ENCODE data around the gene DAPK1. TPM values are rescaled to one million over a fixed set of nuclear protein-coding genes. Genes with fewer than 3 reads are reported as not detected.

The DAPK1 gene
- total and polyA plus RNA-seq, 8 donors, result 29.1 to 98.7 (median 45.4) TPM

GRCh38 chr9:87581513-87581912, 83.8 kb downstream of the DAPK1 start:
- FAIRE-seq, result no peak
- peak; percentile 63 to 79 (median 68) for ATAC-seq
- H3K36me3 ChIP-seq, result no peaks in the 10 kb centered on the region
- intact Hi-C loops (cut with DNase I), result no loop called here
- peak overlapping the region; percentile 2 to 68 (median 34) for H3K27ac ChIP-seq
- H3K27me3 ChIP-seq, result no peaks in the 10 kb centered on the region
- 19 to 25% methylated on average over 3 of the region's 3 CpGs for WGBS, 2 donors
- H3K9me3 ChIP-seq, result no peaks in the 10 kb centered on the region
- DNase-seq, result peak in 1 of 6 donors; percentile 31
- no peak overlapping the region for H3K4me3 ChIP-seq
- peaks cover 34 to 43% (median 34%) of the 10 kb centered on the region in 3 donors for H3K4me1 ChIP-seq
- no peak for TF ChIP-seq CTCF (IDR thresholded peaks at IDR 0.05)

GRCh38 chr9:87581949-87582637, 84.4 kb downstream of the DAPK1 start:
- Histone ChIP-seq H3K4me1 (peaks cover 35 to 49% (median 40%) of the 10 kb centered on the region in 3 donors), H3K4me3 (no peak overlapping the region), H3K27me3 (no peaks in the 10 kb centered on the region), H3K9me3 (no peaks in the 10 kb centered on the region), H3K36me3 (no peaks in the 10 kb centered on the region), H3K27ac (peak overlapping the region; percentile 2 to 68 (median 34))
- WGBS, 2 donors, result 38 to 60% methylated on average over 10 of the region's 10 CpGs
- no peak for TF ChIP-seq CTCF (IDR thresholded peaks at IDR 0.05)
- ATAC-seq (peak in 2 of 4 donors; percentile 5 to 38), DNase-seq (no peak), FAIRE-seq (no peak)
- intact Hi-C loops (cut with DNase I), result no loop called here

- H3K9me3 ChIP-seq, result no peaks in the 10 kb centered on the region
- ATAC-seq (no peak), DNase-seq (no peak), FAIRE-seq (no peak)
- H3K4me1 ChIP-seq, result peaks cover 42 to 55% (median 50%) of the 10 kb centered on the region in 3 donors
- H3K27ac ChIP-seq, result no peak overlapping the region
- H3K36me3 ChIP-seq, result no peaks in the 10 kb centered on the region
- no peaks in the 10 kb centered on the region for H3K27me3 ChIP-seq
- intact Hi-C loops (cut with DNase I), result no loop called here
- no peak overlapping the region for H3K4me3 ChIP-seq
- TF ChIP-seq CTCF (IDR thresholded peaks at IDR 0.05), result no peak
Measured at GRCh38 chr9:87584326-87584725, 86.7 kb downstream of the DAPK1 start.

GRCh38 chr9:87585123-87585855, 87.6 kb downstream of the DAPK1 start:
- 69 to 77% methylated on average over 5 of the region's 5 CpGs for WGBS, 2 donors
- intact Hi-C loops (cut with DNase I), result no loop called here
- no peak for FAIRE-seq
- Histone ChIP-seq H3K4me3 (no peak overlapping the region), H3K4me1 (peaks cover 42 to 50% (median 50%) of the 10 kb centered on the region in 3 donors), H3K36me3 (no peaks in the 10 kb centered on the region), H3K9me3 (no peaks in the 10 kb centered on the region), H3K27me3 (no peaks in the 10 kb centered on the region), H3K27ac (no peak overlapping the region)
- no peak for ATAC-seq
- TF ChIP-seq CTCF (IDR thresholded peaks at IDR 0.05), result no peak
- DNase-seq, result no peak
